GM18520 (cell line): Measurements from ENCODE around the gene MYH9.
"Not testable (repeated sequence)": the region's sequence is repeated elsewhere in the genome, so short reads cannot be mapped to it uniquely, and the experiment has no call there.

Experiments
- ATAC-seq: cut with Tn5 transposase; IDR thresholded peaks from one replicate; pipeline ENCODE4 v1.9.1; 2021; ENCODE audit not compliant: unreplicated experiment

MYH9 gene

GRCh38 chr22:36415415-36416168, 27.8 kb upstream of the MYH9 start:
- ATAC-seq, result no peak

- ATAC-seq, result no peak
Observed at GRCh38 chr22:36413022-36413775, 25.4 kb upstream of the MYH9 start.

DNA sequence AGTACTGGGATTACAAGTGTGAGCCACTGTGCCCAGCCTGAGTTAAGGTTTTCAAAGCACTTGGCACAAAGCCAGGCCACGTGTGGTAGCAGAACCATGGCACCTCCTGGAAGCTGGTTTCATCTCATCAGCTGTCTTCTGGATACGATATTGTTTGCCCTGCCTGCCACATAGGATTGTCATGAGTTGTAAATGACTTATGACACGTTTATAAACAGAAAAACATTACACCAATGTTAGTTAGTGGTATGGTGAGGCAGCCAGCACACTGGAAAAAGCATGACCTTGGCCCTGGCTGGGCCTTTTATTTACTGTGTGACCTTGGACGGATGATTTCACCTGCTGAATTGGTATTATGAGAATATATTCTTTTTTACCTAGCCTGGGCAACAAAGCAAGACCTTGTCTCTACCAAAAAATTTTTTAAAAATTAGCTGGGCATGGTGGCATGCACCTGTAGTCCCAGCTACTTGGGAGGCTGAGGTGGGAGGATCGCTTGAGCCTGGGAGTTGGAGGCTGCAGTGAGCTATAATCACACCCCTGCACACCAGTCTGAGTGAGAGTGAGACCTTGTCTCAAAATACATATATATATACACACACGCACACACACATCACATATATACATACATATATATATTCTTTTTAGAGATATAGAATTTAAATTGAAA, 24.0 kb upstream of the MYH9 start:
- ATAC-seq, result no peak

- no peak for ATAC-seq
Observed at GRCh38 chr22:36409911-36410756, 22.4 kb upstream of the MYH9 start.

DNA sequence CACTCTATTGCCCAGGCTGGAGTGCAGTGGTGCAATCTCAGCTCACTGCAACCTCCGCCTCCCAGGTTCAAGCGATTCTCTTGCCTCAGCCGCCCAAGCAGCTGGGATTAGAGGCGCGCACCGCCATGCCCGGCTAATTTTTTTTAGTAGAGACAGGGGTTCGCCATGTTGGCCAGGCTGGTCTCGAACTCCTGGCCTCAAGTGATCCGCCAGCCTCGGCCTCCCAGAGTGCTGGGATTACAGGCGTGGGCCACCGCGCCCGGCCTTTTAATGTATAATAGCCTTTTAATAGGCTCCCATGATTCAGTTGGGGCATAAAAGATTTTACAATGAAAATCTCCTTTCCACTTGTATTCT, 21.8 kb upstream of the MYH9 start:
- ATAC-seq, result not testable (repeated sequence)

- no peak for ATAC-seq
Observed at GRCh38 chr22:36409056-36409455, 21.3 kb upstream of the MYH9 start.

DNA sequence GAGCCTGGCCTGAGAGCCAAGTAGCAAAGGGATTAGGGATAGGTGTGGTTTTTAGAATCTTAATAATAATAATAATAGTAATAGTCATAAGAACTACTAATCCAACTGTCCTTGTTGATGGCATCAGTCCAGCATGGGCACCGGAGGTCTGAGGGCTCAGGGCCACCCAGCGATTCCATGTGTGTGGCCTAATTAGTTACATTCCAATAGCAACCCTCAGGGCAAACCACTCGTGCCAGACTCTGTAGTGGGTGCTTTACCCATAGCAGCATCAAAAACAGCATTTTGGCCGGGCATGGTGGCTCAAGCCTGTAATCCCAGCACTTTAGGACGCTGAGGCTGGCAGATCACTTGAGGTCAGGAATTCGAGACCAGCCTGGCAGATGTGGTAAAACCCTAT, 19.0 kb upstream of the MYH9 start:
- ATAC-seq, result no peak

DNA sequence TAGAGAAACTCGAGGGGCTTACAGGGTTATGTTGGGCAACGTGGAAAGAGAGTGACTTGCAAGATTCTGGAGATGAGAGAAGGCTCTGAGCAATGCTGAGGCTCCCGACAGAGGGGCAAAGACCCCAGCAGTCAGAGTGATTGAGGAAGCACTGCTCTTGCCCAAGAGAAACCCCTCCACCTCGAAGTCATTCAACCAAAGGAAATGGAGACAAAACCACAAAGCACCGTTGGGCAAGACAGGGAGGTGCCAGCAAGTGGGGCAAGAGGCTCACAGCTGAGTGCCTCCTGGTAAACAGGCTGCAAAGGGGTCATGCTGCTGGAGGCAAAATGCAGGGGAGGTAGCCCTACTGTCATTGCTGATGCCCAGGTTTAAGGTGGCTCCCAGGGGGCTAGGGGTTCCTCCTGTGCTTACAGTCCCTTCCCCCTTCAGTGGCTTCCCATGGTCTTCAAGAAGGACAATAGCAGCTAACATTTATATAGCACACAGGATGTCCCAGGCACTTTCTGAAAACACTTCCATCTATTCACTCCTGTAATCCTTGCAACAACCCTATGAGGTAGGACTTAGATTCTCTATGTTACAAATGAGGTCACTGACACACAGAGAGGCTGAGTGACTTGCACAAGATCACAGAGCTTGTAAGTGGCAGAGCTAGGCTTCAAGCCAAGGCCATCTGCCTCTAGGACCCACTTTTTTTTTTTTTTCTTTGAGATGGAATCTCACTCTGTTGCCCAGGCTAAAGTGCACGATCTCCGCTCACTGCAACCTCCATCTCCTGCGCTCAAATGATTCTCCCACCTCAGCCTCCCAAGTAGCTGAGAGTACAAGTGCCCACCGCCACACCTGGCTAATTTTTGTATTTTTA, 18.1 kb upstream of the MYH9 start:
- ATAC-seq, result no peak

GRCh38 chr22:36405221-36405661, 17.5 kb upstream of the MYH9 start:
- no peak for ATAC-seq

DNA sequence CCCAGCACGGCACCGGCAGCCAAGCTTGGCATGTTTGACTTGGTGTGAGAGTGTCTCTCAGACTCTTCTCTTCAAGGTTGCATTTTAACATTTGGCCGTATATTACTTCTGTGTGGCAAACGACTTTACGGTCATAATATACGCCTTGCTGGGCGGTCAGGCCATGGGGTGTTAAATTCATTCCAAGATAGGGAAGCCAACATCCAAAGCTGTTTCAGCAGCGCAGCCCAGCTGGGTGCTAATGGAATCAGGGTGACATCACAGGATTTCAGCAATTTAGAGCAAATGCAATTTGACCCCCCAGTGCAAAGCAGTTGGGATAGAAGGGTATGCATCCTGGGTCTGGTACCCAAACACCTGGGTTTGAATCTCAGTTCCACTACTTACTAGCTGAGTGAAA, 16.7 kb upstream of the MYH9 start:
- ATAC-seq, result no peak

- no peak for ATAC-seq
Observed at GRCh38 chr22:36399472-36399778, 11.7 kb upstream of the MYH9 start.

GRCh38 chr22:36398601-36399471, 11.1 kb upstream of the MYH9 start:
- ATAC-seq, result no peak

GRCh38 chr22:36397131-36398093, 9.6 kb upstream of the MYH9 start:
- no peak for ATAC-seq

GRCh38 chr22:36395915-36396314, 8.1 kb upstream of the MYH9 start:
- no peak for ATAC-seq

GRCh38 chr22:36395055-36395849, 7.5 kb upstream of the MYH9 start:
- ATAC-seq, result no peak

DNA sequence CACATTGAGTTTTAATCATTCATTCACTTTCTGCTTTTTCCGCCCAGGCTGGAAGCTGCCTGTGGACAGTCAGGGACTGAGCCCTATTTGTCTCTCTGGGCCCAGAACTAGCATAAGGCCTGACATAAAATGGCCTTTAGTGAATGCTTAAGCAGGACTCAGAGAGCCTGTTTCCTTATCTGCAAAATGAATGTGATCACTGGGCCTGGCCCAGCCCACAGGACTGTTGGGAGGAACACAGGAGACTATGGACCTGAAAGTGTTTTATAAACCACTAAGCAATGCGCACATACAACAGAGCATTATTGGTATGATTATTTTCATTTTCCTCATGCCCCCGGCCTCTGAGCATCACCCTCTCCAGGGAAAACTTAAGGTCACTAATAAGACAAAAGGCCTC, 3.9 kb upstream of the MYH9 start:
- no peak for ATAC-seq

- not testable (repeated sequence) for ATAC-seq
Observed at GRCh38 chr22:36389122-36389521, 1.4 kb upstream of the MYH9 start.

DNA sequence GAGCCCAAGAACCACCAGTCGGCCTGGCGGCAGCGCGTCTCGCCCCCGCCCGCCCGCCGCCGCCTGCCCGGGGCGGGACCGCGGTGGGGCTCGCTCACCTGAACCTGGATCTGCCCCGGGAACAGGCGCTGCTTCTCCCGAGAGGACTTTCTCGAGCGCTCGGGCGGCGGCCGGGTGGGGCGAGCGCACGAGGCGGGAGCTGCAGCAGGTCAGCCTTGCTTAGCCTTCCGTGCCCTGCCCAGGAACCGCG, 133 bp downstream of the MYH9 start:
- ATAC-seq, result no peak
